Gastrocnemius medialis (tissue), 4 donors: ENCODE data around the gene IL18. TPM values are rescaled to one million over a fixed set of nuclear protein-coding genes. Genes with fewer than 3 reads are reported as not detected.
"Not testable (repeated sequence)": the region's sequence is repeated elsewhere in the genome, so short reads cannot be mapped to it uniquely, and the experiment has no call there.

Experiments
- ATAC-seq, 2 donors: fragments of 150-250 bp; one replicate each; pipeline ENCODE4 v1.9.1; 2016
- DNase-seq, 2 donors: peaks; one replicate each; pipeline ENCODE4 v3.0.0-alpha.2; 2019
- H3K27ac ChIP-seq, 4 donors: fragments of 200-600 bp; sonication (generic); 1 replicate in 1 of 4; 2 replicates in 3 of 4; pipeline ENCODE4 v1.5.1; 2016 to 2018; ENCODE audit warnings: mild to moderate bottlenecking in 2 of 4, moderate library complexity in 1 of 4
- H3K27me3 ChIP-seq, 3 donors: fragments of 200-600 bp; sonication (generic) in 2 of 3; 1 replicate in 1 of 3; 2 replicates in 2 of 3; pipeline versions ENCODE4 v1.5.1 to v1.6.0; 2016 to 2019; ENCODE audit warnings: mild to moderate bottlenecking in 1 of 3, moderate library complexity in 1 of 3
- H3K36me3 ChIP-seq, 2 donors: fragments of 200-600 bp; sonication (generic) in 1 of 2; one replicate each; pipeline ENCODE4 v1.5.1; 2017 to 2018
- H3K4me1 ChIP-seq, 2 donors: fragments of 200-600 bp; sonication (generic) in 1 of 2; one replicate each; pipeline ENCODE4 v1.5.1; 2016 to 2017; ENCODE audit warnings: mild to moderate bottlenecking in 2 of 2
- H3K4me3 ChIP-seq, 4 donors: fragments of 200-600 bp; sonication (generic) in 3 of 4; 1 replicate in 1 of 4; 2 replicates in 3 of 4; pipeline ENCODE4 v1.5.1; 2016 to 2019; ENCODE audit warnings: mild to moderate bottlenecking in 2 of 4
- H3K9me3 ChIP-seq, 3 donors: fragments of 200-600 bp; sonication (generic) in 2 of 3; 1 replicate in 1 of 3; 2 replicates in 2 of 3; pipeline ENCODE4 v1.5.1; 2016 to 2019
- CTCF ChIP-seq, 5 experiments: fragments of 450-650 bp in 3 of 5; fragments of 200-600 bp in 2 of 5; sonication (generic) in 2 of 5; IDR thresholded peaks in 4 of 5; conservative IDR thresholded peaks in 1 of 5; 1 replicate in 4 of 5; 2 replicates in 1 of 5; pipeline ENCODE4 v1.5.1; 2016 to 2019; ENCODE audit warnings: antibody characterized with exemption in 5 of 5, mild to moderate bottlenecking in 3 of 5, moderate library complexity in 3 of 5
- POLR2A ChIP-seq, 2 donors: fragments of 450-650 bp; IDR thresholded peaks; one replicate each; pipeline ENCODE4 v1.6.1; 2017; ENCODE audit warnings: antibody characterized with exemption in 2 of 2, mild to moderate bottlenecking in 2 of 2, moderate library complexity in 2 of 2
- in situ Hi-C, 4 donors: fragments of 200-750 bp; cut with MboI; loops; one replicate each; pipeline versions ENCODE4 v1.15.0 to v1.8.0; 2017; ENCODE audit warnings: low sequenced_read_pairs in 4 of 4
- intact Hi-C: fragments of 100-400 bp; cut with DNase I; formaldehyde crosslinking; loops from one replicate; pipeline ENCODE4 v1.15.1; 2023; ENCODE audit warnings: low total_unique reads
- total RNA-seq, 4 donors: library from RNA; depleted of rRNA; stranded (reverse); fragments of >200 nt; gene quantifications; one replicate each; pipeline versions ENCODE4 v1.1.0 to v1.2.3, GENCODE V29; 2016

IL18 gene
- total RNA-seq, 4 donors from 2014 or later: 0.58 to 11.7 (median 6.8) TPM

GRCh38 chr11:112096194-112096593, 67.7 kb downstream of the IL18 start:
- TF ChIP-seq POLR2A (IDR thresholded peaks at IDR 0.05) (no peak), CTCF (IDR thresholded peaks at IDR 0.05 in 4 of 5, conservative IDR thresholded peaks at IDR 0.05 in 1 of 5) (no peak)
- H3K36me3 ChIP-seq: peaks cover 0 to 59% of the 10 kb centered on the region in 2 donors
- peaks cover 15 to 27% of the 10 kb centered on the region in 2 donors for H3K4me1 ChIP-seq
- in situ Hi-C loops: no loop called here
- DNase-seq: no peak
- no peak for ATAC-seq
- H3K27me3 ChIP-seq: no peaks in the 10 kb centered on the region
- no peak overlapping the region for H3K27ac ChIP-seq
- intact Hi-C loops: no loop called here
- H3K4me3 ChIP-seq: no peak overlapping the region
- no peaks in the 10 kb centered on the region for H3K9me3 ChIP-seq

- Histone ChIP-seq H3K4me1 (peaks cover 19 to 24% of the 10 kb centered on the region in 2 donors), H3K36me3 (peaks cover 0 to 68% of the 10 kb centered on the region in 2 donors)
- H3K27ac ChIP-seq, DNase-seq, H3K27me3 ChIP-seq, H3K9me3 ChIP-seq, ATAC-seq, in situ Hi-C loops, intact Hi-C loops, H3K4me3 ChIP-seq: not testable (repeated sequence)
Measured at GRCh38 chr11:112095302-112095701, 68.6 kb downstream of the IL18 start.

Other genes with a start within 250 kb of the IL18 start
- 10 to 100 TPM in 2 of 4 donors, 1 to 10 TPM in 2; 6.3 to 23.8 (median 11.9) TPM for gene C11orf52, start 245.2 kb downstream of the IL18 start, total RNA-seq
- 10 to 100 TPM in 1 of 4 donors, 1 to 10 TPM in 3; 1.9 to 10.4 (median 5.0) TPM for gene DIXDC1, start 226.8 kb downstream of the IL18 start, total RNA-seq
- gene DLAT, start 138.7 kb downstream of the IL18 start, total RNA-seq: 100 to 1,000 TPM in 1 of 4 donors, 10 to 100 TPM in 3; 60.1 to 117 (median 67.8) TPM
- gene PIH1D2, start 90.1 kb downstream of the IL18 start, total RNA-seq: 1 to 10 TPM in 2 of 4 donors, under 1 TPM in 2; 0.42 to 1.6 (median 0.92) TPM
- gene NKAPD1, start 89.8 kb downstream of the IL18 start, total RNA-seq: 10 to 100 TPM in 2 of 4 donors, 1 to 10 TPM in 2; 4.0 to 10.5 (median 9.0) TPM
- gene TIMM8B, start 77.3 kb downstream of the IL18 start, total RNA-seq: 10 to 100 TPM; 60.3 to 93.2 (median 69.4) TPM
- 100 to 1,000 TPM; 170 to 261 (median 202) TPM for gene SDHD, start 77.2 kb downstream of the IL18 start, total RNA-seq
- gene TEX12, start 3.3 kb upstream of the IL18 start, total RNA-seq: 1 to 10 TPM in 1 of 4 donors, under 1 TPM in 2, not detected in 1; 0.62 to 2.1 (median 0.68) TPM
- 1 to 10 TPM; 2.9 to 5.8 (median 4.2) TPM for gene BCO2, start 11.4 kb upstream of the IL18 start, total RNA-seq
- 10 to 100 TPM; 23.4 to 81.5 (median 38.5) TPM for gene PTS, start 62.3 kb upstream of the IL18 start, total RNA-seq
- gene PLET1, start 96.8 kb upstream of the IL18 start, total RNA-seq: not detected